Astrocyte (in vitro differentiated cells and primary cell): ENCODE measurements around the gene BANP.
"Not testable (repeated sequence)": the region's sequence is repeated elsewhere in the genome, so short reads cannot be mapped to it uniquely, and the experiment has no call there.

Source experiments
- CTCF ChIP-seq: IDR thresholded peaks from 2 replicates; pipeline ENCODE4 v1.5.1; 2011; ENCODE audit warnings: low read depth, mild to moderate bottlenecking, inconsistent platforms, low read length, moderate library complexity; ENCODE audit not compliant: insufficient read depth
- EZH2 ChIP-seq: IDR thresholded peaks from 2 replicates; pipeline ENCODE4 v1.6.1; 2012; ENCODE audit warnings: mild to moderate bottlenecking, low read length, inconsistent platforms; ENCODE audit not compliant: insufficient read depth

- TF ChIP-seq CTCF, EZH2: not testable (repeated sequence)
Observed at GRCh38 chr16:88053479-88053878, 102.2 kb downstream of the BANP start.
